Measurements from ENCODE around the gene ZBTB3. TPM values are rescaled to one million over a fixed set of nuclear protein-coding genes. Genes with fewer than 3 reads are reported as not detected.

Gene ZBTB3
- total RNA-seq, 1 experiment from 2014 or later: 43.4 TPM

DNA sequence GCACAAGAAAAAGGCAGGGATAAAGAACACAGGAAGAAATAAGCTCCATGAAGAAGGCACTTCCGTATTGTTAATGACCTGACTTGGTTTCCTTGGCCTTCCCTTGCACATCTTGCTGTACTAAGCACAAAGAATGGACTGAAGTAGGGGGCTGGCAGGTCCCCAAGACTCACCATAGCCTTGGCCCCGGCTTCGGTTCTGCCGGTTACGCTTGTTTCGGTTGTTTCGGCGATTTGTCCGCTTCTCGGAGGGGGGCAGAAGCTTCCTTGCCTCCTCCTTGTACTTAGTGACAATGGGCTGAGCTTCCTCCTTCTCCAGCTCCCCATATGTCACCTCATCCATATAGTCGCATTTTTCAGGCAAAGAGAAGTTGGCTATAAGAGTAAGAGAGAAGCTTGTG, 37.1 kb downstream of the ZBTB3 start:
- Histone ChIP-seq H3K27ac (ENCODE audit: insufficient read length, low read depth, low read length) (no peak overlapping the region), H2BK12ac (ENCODE audit: insufficient read length, low read depth, low read length) (no peak overlapping the region), H3K9me3 (ENCODE audit: control insufficient read depth, low read depth, low read length) (no peaks in the 10 kb centered on the region), H2BK5ac (ENCODE audit: insufficient read length, low read length) (no peak overlapping the region), H2BK120ac (ENCODE audit: low read depth, low read length, poor library complexity, severe bottlenecking) (no peak overlapping the region), H2BK20ac (ENCODE audit: low read depth, low read length, poor library complexity, severe bottlenecking) (no peak overlapping the region), H3K4me2 (ENCODE audit: insufficient read depth, insufficient read length, low read length) (no peak overlapping the region), H3K14ac (ENCODE audit: insufficient read depth, low read length) (no peak overlapping the region), H2BK15ac (ENCODE audit: low read depth, low read length) (no peak overlapping the region), H3K79me2 (ENCODE audit: insufficient read depth, low read length) (no peaks in the 10 kb centered on the region), H4K5ac (ENCODE audit: insufficient read length, low read depth, low read length) (no peak overlapping the region), H3K23me2 (ENCODE audit: insufficient read length, low read depth, low read length, poor library complexity, severe bottlenecking) (no peaks in the 10 kb centered on the region), H3K18ac (ENCODE audit: insufficient read length, low read depth, low read length) (no peak overlapping the region), H3K56ac (ENCODE audit: insufficient read length, low read depth, low read length) (no peak overlapping the region), H3K23ac (ENCODE audit: insufficient read length, low read depth, low read length) (no peak overlapping the region), H4K20me1 (ENCODE audit: control insufficient read depth, insufficient read depth, insufficient read length) (no peaks in the 10 kb centered on the region), H2AK5ac (ENCODE audit: insufficient read length, low read length) (no peak overlapping the region), H2AFZ (ENCODE audit: low read length) (no peak overlapping the region), H3K9ac (ENCODE audit: extremely low read depth, insufficient read length, low read length) (no peak overlapping the region), H4K8ac (replicated peaks; ENCODE audit: insufficient read length, low read depth, low read length) (no peak overlapping the region), H3K4me1 (ENCODE audit: insufficient read depth, low read length) (no peaks in the 10 kb centered on the region), H3K4ac (ENCODE audit: low read depth, low read length) (no peak overlapping the region), H3K27me3 (ENCODE audit: insufficient read depth, low read length) (no peaks in the 10 kb centered on the region), H4K91ac (ENCODE audit: insufficient read length, low read depth, low read length) (no peak overlapping the region), H3T11ph (ENCODE audit: low read length) (no peak overlapping the region), H3K79me1 (ENCODE audit: insufficient read depth, low read depth, low read length, poor library complexity, severe bottlenecking) (peaks cover 2% of the 10 kb centered on the region)
- Mint-ChIP-seq H3K36me3 (ENCODE audit: insufficient read depth in 1 of 3, low read depth in 3 of 3) (peaks cover 61 to 96% (median 94%) of the 10 kb centered on the region in 3 experiments), H3K9me3 (no peaks in the 10 kb centered on the region), H3K27ac (peak overlapping the region in 2 of 3 experiments; percentile 21; a peak in 3 of 7 replicates), H3K4me3 (no peak overlapping the region), H3K27me3 (ENCODE audit: low read depth) (no peaks in the 10 kb centered on the region), H3K4me1 (peaks cover 8 to 33% of the 10 kb centered on the region in 2 experiments; a peak in 3 of 4 replicates)
- no peak for DNase-seq
- WGBS (ENCODE audit: extremely low coverage, insufficient read length, low lambda C conversion rate): no CpG with 5 or more reads among the region's 11 CpGs
- TF ChIP-seq, protein P1, sequence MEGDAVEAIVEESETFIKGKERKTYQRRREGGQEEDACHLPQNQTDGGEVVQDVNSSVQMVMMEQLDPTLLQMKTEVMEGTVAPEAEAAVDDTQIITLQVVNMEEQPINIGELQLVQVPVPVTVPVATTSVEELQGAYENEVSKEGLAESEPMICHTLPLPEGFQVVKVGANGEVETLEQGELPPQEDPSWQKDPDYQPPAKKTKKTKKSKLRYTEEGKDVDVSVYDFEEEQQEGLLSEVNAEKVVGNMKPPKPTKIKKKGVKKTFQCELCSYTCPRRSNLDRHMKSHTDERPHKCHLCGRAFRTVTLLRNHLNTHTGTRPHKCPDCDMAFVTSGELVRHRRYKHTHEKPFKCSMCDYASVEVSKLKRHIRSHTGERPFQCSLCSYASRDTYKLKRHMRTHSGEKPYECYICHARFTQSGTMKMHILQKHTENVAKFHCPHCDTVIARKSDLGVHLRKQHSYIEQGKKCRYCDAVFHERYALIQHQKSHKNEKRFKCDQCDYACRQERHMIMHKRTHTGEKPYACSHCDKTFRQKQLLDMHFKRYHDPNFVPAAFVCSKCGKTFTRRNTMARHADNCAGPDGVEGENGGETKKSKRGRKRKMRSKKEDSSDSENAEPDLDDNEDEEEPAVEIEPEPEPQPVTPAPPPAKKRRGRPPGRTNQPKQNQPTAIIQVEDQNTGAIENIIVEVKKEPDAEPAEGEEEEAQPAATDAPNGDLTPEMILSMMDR (conservative IDR thresholded peaks at IDR 0.05): no peak
